NCI-H524 (cell line): ENCODE data around the gene FTCDNL1.

ENCODE experiments used
- DNase-seq, 2 experiments: peaks; one replicate each; lab custom pipeline; 2025; lab: John Stamatoyannopoulos, UW

Gene FTCDNL1

DNA sequence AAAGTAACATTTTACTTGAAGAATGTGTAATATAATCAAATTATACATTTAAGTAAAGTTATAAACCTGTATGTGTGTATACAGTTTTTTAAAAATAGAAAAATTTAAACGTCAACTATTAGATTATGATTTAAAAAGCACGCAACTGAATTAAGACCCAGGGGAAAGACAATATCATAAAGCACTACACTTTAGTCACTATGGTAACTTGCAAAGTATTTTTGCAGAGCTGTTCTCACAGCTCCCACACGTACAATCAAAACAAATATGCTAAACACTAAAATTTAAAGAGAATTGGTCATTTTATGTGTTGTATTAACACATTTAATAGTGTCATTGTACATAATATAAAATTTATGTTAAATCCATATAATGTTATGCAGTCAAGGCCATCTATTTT, 59.7 kb downstream of the FTCDNL1 start:
- no peak for DNase-seq

DNA sequence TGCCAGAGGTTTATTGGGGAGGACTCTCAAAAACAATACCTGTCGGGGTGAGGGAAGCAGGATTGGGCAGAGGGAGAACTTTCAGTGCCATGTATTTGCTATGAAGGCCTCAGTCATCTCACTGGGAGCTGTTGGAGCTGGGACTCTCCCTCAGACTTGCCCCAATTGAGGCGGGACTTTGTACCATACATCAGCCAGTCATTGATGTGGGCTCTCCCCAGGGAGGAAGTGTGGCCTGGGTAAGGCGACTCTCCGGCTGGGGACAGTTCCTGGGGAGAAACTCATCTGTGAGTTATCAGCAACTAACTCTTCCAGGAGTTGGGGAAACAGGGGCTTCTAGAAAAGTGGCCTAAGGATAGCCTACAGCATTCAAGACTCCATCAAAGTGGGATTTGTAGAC, 66.5 kb downstream of the FTCDNL1 start:
- DNase-seq: no peak

DNA sequence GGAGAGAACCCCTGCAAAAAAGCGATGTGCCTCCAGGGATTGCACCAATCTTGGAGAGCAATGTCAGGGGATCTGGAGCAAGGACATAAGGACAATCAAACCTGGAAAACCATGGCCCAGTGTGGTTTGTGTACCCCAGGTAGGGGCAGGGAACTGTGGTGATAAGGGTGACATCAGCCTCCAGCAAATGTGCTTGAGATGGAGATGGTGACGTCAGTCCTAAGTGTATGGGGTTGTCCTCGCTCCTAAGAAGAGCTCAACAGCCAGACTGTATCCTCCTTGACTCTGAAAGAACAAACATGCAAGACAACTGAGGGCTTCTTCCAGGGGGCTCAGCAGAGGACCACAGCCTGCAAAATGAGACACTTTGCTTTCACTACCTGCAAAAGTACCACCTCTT, 71.4 kb downstream of the FTCDNL1 start:
- no peak for DNase-seq

DNA sequence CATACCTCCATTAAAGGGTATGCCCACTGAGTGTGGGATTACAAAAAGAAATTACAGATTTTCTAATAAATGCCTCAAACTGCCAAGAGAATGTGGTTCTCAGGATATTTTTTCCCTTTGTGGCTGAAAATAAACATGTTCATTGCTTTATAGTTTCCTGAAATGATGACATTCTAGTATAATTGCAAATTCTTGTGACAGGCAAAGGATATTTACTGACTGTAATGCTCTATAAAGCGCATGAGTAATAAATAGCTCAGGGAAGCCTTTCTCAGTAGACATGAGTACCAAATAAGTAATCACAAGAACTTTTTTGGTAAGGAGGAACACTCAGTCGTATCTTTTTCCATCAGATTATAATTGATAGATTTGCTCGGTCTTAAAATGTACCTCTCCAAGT, 72.3 kb downstream of the FTCDNL1 start:
- no peak for DNase-seq

DNA sequence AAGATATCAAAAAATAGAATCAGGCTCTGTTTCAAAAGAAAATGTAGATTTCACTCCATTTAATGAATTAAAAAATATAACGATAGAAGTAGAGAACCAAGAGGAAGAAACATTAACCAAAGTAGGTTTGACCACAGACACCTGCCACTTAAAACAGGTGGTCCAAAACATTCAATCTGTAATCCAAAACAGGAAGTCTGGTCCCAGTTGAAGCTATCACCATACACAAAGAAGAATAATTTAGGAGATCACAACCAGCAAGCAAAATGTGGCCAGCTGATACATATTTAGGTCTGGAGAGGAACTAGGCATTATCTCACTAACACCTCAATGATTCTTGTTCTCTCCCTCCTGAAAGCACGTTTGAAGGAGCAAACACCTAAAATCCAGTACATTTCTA, 73.1 kb downstream of the FTCDNL1 start:
- DNase-seq: no peak

DNA sequence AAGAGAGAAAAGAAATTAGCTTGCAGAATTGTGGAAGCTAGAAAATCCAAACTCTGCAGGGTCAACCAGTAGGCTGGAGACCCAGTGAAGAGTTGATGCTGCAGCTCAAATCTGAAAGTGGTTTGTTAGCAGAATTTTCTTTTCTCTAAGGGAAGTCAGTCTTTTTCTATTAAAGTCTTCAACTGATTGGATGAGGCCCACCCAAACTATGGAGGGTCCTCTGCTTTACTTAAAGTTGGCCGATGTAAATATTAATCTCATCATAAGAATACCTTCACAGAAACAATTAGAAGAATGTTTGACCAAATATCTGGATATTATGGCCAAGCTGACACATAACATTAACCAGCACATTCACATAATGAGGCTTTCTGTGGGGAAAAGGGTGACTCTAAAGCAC, 73.7 kb downstream of the FTCDNL1 start:
- DNase-seq: no peak

DNA sequence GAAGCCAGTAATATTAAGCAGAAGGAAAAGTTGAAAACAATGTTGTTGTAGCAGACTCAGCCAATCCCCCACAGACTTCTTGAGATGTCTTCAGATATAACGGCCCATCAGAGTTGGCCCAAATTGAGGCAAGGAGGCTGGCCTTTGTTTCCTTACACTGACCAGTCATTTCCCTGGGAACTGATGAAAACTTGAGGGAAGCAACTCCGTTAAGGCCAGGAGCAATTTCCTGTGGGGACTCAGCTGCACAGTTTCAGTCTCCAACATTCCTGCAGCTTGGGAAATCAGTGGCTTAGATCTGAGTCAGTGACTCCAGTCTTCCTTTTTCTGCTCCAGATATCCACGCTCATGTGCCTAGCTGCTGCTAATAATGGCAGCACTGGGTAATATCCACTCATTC, 75.7 kb downstream of the FTCDNL1 start:
- no peak for DNase-seq

DNA sequence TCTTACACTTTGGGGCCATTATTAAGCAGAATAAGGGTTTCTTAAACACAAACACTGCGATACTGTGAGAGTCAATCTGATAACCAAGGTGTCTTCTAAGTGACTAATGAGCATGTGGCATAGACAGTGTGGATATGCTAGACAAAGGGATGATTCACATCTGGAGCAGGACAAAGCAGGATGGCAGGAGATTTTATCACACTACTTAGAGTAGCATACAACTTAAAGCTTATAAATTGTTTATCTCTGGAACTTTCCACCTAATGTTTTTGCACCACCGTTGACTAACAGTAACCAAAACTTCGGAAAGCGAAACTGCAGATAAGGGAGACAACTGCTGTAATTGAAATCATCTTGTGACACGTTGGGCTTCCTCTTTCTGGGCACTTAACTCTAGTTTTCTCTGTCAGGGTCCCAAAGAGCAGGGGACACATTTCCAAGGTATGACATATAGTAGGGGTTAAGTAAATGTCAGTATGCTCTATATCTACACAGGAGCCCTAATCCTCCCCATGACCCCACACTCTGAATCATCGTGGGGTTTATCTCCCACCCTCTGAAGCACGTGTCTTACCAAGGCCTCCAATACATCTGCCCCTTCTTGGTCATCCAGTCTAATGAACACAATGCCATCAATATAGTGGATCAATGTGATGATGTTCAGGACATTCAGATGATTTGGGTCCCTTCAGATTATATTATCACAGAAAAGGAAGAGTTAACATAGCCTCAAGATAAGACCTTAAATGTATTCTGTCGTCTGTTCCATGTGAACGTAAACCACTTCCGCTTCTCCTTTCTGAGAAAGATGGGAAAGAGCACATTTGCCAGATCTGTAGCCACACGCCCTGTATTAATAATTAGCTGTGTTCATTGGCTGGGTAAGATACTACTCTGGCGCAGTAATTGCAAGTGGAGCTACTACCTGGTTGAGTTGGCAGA, 78.7 kb downstream of the FTCDNL1 start:
- DNase-seq: no peak

DNA sequence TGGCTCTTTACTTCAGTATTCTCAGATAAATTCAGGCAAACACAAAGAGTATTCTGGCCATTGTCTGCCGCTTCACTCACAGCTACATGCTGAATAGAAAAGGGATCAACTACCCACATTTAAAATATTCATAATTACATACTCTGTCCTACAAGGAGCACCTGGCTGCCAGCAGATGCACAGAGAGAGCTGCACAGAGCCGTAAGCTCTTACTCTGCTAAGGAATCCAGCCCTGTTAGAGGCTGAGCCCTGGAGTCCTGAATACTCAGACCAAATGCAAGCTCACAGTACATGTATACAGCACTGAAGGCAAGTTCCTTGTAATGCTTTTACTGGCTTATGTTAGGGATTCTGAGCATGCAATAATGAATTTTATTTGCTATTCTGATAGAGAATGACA, 80.3 kb downstream of the FTCDNL1 start:
- no peak for DNase-seq

DNA sequence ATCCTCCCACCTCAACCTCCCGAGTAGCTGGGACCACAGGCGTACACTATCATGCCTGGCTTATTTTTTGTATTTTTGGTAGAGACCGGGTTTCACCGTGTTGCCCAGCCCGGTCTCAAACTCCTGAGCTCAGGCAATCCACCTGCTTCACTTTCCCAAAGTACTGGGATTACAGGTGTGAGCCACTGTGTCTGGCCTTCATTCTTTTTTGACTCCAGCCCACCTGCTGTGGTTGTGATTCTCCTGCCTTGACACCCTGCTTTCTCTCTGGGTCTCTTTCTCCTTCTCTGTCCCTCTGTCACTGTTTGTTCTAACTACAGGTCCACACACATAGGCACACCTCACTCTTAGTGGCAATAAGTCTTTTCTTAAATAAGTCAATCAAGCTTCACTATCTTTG, 85.3 kb downstream of the FTCDNL1 start:
- no peak for DNase-seq

DNA sequence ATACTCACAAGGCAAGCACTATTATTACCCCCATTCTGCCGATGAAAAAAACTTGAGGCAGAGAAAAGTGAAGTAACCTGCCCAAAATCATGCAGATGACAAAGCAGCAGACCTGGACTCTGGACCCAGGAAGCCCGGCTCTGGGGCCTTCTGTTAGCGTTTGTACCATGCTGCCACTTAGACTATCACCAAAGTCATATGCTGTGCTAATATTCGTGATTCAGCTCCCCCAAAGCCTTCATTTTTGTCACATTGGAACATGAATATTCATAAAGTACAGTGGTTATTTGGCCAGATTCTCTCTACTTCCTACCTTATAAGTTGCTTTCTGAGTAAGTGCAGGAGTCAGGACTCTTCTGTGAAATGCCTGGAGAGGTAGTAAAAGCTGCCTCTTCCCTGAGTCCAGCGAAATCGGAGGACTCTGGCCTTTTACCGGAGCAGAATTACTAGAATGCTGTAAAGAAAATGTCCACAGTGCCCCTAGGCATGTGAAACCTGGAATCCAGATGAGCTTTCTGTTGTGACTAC, 86.7 kb downstream of the FTCDNL1 start:
- no peak for DNase-seq

DNA sequence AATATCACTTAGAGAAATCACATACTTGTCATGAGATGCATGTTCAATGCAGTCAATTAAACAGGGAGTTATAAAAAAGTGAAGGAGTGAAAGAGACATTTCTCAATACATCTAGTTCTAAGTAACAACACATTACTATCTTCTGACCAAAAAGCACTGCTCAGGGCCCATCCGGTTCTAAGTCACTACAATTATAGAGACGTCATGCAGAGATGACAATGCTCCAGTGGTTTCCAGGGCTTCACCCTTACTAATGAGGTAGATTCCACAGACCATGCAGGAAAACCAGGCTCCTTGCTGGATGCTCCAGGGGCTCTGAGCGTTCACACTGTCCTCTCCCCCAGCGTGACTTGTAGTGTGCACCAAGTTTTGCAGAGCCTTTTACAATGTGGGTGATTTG, 88.0 kb downstream of the FTCDNL1 start:
- no peak for DNase-seq

DNA sequence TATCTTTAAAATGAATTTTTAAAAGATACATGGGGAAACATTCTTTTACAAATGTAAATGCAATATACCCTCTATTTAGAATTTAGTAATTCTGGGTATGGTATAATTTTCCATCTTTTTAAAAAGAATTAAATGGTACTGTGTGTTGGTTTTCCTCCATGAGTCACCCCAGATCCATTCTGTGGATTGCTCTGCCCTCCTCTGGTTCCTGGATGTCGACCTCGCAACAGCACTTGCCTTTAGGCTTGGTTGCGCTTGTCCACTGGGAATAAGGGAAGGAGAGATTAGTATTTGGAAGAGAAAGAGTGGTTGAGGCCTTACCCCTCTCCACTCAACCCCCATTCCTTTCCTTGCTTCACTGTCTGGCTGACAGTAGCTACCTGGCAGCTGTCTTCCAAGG, 90.4 kb downstream of the FTCDNL1 start:
- no peak for DNase-seq

DNA sequence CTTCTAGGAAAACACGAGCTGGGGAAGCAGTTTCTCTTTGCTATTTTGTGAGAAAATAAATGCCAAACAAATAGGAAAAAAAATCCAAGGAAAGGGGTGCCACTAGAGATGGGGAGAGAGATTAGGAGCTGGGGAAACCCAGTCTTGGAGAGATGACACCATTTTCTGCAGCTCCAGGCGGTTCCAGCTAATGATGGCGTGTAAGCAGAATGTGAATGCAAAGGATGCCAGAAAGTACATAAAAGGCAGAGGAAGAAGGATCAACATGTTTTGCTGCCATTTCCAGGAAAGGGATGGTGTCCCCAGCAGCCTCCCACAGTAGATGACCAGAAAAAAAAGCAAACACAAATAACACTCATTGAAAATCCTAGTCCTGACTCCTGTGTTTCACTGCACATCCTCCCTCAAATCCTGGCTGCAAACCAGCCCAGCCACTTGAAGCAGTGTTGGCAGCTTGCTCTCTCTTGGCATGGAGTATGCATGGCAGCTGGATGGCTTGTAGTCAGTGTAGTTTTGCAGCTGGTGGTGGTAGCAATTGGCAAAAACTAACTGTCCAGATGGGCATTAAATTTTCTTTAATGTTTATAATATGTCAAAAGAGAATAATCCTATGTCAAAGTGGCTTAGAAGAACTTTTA, 93.6 kb downstream of the FTCDNL1 start:
- peak; percentile 82 to 95 for DNase-seq

DNA sequence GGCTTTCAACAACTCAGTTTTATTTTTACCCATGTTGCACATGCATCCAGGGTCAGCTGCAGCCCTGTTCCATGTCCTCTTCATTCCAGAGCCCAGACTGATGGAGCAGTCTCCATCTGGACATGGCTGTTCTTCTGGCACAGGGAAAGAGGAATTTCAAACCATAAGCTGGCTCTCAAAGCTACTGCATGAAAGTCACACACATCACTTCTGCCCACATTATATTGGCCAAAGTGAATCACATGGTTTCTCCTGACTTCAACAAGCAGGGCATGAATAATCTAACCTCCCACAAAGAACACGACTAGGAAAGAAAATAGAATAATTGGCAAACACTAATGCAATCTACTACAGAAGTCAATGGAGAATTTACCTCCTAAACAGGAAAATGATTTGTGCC, 94.2 kb downstream of the FTCDNL1 start:
- peak in 1 of 2 experiments; percentile 14 for DNase-seq

DNA sequence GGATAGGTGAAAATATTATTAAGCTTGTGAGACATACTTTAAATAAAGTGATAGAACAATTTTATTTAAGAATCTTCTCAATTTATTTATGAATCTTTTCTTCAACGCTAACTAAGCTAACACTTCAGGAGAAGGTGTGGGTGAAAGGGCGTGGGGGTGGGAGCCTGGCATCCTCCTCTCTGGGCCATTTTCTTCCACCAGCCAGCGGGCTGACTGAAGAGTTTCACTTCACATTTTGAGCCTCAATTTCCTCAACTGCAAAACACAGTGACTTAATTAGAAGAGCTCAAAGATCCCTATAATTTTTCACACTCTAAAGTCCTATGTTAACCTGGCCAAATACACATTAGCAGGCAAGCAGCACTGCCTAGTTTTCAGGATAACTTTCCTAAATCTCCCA, 94.8 kb downstream of the FTCDNL1 start:
- no peak for DNase-seq

DNA sequence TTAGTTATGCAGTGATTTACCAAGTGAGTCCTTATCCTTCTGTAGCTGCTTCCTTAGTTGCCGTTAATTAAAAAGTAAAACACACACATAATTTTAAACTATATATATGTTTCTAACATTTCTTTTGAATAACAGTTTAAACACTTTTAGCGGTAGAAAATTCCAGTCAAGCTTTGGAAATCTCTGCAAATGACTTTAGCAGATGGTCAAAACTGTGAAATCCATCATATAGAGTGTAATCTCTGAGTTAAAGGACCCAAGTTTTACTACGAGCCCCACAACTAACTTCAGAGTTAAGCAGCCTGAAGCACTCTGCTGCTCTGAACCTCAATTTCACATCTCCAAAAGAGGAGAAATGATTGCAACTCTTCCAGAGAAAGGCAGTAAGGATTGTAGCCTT, 96.2 kb downstream of the FTCDNL1 start:
- no peak for DNase-seq

DNA sequence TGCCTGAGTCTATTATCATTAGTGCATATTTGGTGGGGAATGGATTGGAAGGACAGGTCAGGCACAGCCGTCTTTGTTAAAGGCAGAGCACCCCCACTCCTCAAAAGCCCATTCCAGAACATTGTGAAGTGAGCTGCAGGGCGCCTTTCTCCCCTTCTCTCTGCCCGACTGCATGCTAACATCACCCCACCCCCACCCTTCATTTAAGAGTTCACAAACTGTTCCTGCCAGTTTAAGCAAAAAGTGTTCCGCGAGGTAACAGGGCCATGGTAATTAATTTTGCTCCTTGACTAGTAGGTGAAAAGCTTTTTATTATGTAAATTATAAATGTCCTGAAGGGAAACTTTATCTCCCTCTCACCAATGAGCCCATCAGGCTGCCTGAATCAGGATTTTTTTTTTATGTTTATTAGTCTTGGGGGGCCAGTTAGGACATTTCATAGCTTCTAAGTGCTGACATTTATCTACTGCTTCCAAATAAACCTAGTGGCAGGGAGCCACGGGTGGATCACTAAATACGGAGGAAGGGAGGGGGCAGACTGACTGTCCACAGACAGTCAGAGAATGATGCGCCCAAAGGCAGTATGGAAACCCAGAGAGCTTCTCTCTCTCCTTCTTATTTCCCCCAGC, 99.4 kb downstream of the FTCDNL1 start:
- DNase-seq: no peak

DNA sequence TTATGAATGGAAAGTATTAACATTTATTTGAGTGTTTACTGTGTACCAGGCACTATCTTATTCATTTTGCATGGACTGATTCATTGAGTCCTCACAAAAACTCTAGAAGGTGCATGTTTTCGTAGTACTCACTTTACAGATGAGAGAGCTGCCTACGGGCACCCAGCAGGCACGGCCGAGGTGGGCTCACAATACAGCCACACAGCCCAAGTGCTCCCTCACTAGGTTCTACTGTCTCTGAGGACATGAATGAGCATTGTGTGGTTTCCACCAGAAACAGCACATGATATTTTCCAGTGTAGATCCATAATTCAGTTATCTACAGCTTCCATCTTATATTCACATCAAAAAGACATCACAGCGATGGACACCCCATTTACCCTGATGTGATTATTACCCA, 101.4 kb downstream of the FTCDNL1 start:
- no peak for DNase-seq

DNA sequence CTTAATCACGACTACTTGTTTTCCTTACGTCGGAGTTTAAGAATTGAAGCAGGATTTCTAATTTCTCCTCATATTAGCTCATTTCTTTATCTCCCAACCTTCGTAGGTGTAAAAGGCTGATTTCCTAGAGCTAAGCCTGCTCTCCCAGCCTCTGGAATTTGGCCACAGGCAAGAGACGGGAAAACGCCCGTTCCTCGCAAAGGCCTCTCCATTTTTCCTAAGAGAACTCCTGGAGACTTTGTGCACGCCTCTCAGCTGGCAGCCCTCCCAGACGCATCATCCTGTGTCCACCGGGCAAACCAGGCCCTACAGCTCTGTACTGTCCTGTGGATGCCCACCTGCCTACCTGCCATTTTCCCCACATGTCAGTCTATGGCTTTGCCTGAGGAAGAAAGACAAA, 106.3 kb downstream of the FTCDNL1 start:
- no peak for DNase-seq

DNA sequence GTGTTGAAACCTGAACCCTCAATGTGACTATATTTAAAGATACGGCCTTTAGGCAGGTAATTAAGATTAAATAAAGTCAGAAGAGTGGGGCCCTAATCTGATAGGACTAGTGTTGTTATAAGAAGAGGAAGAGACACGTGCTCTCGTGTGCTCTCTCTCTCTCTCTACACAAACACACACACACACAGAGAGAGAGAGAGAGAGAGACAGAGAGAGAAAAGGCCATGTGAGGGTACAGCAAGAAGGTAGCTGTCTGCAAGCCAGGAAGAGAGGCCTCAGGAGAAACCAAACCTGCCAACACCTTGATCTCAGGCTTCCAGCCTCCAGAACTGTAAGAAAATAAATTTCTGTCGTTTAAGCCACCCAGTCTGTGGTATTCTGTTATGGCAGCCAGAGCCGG, 106.7 kb downstream of the FTCDNL1 start:
- no peak for DNase-seq

DNA sequence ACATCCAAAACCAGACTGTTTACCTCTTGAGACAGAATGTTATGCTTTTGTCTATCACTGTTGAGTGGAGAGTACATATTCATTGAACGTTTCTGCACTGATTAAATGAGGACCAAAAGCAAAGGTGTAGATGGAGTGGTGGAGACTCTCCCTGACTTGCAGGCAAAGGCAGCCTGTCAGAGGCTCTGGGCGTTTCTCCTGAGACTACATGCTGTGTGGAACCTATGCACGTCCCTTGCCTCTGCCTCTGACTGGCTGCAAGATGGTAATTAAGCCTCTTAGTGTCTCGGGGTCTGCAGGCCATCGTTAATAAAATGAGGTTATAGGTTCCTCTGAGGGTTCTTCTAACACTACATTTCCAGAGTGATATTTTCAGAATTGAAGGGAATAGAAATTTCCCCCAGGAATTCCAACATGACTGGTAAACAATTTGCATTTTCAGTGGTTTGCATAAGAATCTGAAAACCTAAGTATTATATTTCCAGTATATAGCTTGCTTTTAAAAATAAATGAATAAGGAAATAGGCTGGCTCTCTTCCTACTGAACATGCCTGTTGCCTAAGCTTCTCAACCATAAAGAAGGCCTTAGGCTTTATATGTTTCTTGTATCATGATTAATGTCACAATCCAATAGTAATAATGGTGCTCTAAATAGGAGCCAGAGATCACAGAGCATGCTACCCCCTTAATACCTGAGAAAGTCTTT, 107.4 kb downstream of the FTCDNL1 start:
- DNase-seq: peak in 1 of 2 experiments; percentile 21
